ENCODE results near the gene EYA2.
"Not testable (repeated sequence)": the region's sequence is repeated elsewhere in the genome, so short reads cannot be mapped to it uniquely, and the experiment has no call there.

EYA2 gene

DNA sequence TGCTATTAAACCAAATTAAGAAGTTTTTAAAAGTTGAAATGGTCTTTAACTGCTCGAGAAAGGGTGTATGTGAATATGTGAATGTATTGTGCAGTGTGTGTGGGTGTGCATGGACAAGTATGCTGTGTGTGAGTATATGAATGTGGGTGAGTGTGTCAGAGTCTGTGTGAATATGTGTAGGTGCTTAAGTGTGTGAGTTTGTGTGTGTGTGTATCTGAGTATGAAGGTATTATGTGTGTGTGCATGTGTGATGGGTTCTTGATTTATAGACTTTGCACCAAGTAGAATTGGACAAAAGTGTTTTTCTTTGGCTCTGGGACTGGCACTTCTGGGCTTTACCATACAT, 21.6 kb downstream of the EYA2 start:
- Histone ChIP-seq H3K9me3 (ENCODE audit: low read depth, low read length) (no peaks in the 10 kb centered on the region), H3K9ac (ENCODE audit: insufficient read length) (no peak overlapping the region), H3K27ac (no peak overlapping the region), H3K36me3 (ENCODE audit: insufficient read depth, low read length) (no peaks in the 10 kb centered on the region), H3K4me3 (no peak overlapping the region)
- no peak for DNase-seq (ENCODE audit: low read depth, low spot score)
- TF ChIP-seq FOXP2 (optimal IDR thresholded peaks at IDR 0.05; ENCODE audit: control extremely low read depth, extremely low read length, insufficient read depth) (no peak), EZH2 (IDR thresholded peaks at IDR 0.05) (no peak), POLR2AphosphoS5 (IDR thresholded peaks at IDR 0.05; ENCODE audit: borderline replicate concordance, low read depth, low read length) (no peak)

DNA sequence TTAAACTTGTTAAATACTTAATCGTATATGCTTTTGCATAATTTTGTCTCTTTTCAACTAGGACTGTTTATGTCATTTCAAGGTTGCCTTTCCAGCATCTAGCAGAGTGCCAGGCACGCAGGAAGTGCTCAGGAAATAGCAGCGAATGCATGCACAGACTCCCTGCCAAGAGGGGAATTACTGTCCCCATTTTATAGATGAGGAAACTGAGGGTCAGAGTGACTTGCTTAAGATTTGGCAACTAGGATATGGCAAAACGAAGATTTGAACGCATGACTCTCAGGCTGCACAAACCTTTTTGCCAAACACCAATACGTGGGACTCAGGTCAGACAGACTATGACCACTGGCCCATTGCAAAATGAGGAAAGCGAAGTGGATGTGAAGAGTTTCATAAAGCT, 22.5 kb downstream of the EYA2 start:
- H3K36me3 ChIP-seq (ENCODE audit: insufficient read depth, low read length): no peaks in the 10 kb centered on the region
- H3K9me3 ChIP-seq (ENCODE audit: low read depth, low read length): no peaks in the 10 kb centered on the region
- no peak overlapping the region for H3K9ac ChIP-seq (ENCODE audit: insufficient read length)
- TF ChIP-seq FOXP2 (optimal IDR thresholded peaks at IDR 0.05; ENCODE audit: control extremely low read depth, extremely low read length, insufficient read depth) (no peak), POLR2AphosphoS5 (IDR thresholded peaks at IDR 0.05; ENCODE audit: borderline replicate concordance, low read depth, low read length) (no peak), EZH2 (IDR thresholded peaks at IDR 0.05) (no peak)
- H3K4me3 ChIP-seq: no peak overlapping the region
- no peak overlapping the region for H3K27ac ChIP-seq
- DNase-seq (ENCODE audit: low read depth, low spot score): no peak

DNA sequence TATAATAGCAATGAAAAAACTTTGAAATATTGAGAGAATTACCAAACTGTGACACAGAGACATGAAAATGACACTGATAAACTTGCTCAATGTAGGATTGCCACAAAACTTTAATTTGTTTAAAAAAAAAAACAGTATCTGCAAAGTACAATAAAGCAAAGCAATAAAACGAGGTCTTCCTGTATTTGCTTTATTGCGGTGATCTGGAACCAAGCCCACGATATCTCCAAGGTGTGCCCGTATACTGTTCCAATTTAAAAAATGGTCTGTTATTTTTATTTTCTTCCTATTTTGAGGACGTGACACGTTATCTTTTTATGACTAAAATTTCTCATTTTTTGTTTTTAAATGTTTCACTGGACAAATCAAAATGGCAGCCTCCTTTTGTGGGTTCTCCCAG, 25.5 kb downstream of the EYA2 start:
- no peak overlapping the region for H3K9ac ChIP-seq (ENCODE audit: insufficient read length)
- no peaks in the 10 kb centered on the region for H3K9me3 ChIP-seq (ENCODE audit: low read depth, low read length)
- TF ChIP-seq FOXP2 (optimal IDR thresholded peaks at IDR 0.05; ENCODE audit: control extremely low read depth, extremely low read length, insufficient read depth): no peak
- no peak for TF ChIP-seq EZH2 (IDR thresholded peaks at IDR 0.05)
- no peak for TF ChIP-seq POLR2AphosphoS5 (IDR thresholded peaks at IDR 0.05; ENCODE audit: borderline replicate concordance, low read depth, low read length)
- no peak overlapping the region for H3K4me3 ChIP-seq
- no peak for DNase-seq (ENCODE audit: low read depth, low spot score)
- no peaks in the 10 kb centered on the region for H3K36me3 ChIP-seq (ENCODE audit: insufficient read depth, low read length)
- H3K27ac ChIP-seq: no peak overlapping the region

DNA sequence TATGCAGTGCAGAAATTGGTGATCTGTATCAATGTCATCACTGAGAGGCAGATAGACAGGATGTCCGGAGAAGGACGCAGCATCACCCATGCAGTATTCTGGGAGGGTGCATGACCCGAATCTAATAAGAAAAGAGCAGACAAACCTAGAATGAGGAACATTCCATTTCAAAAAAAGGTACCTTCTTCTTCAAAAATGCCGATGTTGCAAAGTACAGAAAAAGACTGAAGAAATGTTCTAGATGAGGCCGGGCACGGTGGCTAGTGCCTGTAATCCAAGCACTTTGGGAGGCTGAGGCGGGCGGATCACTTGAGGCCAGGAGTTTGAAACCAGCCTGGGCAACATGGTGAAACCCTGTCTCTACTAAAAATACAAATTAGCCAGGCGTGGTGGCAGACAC, 28.2 kb downstream of the EYA2 start:
- H3K9ac ChIP-seq (ENCODE audit: insufficient read length); DNase-seq (ENCODE audit: low read depth, low spot score); H3K36me3 ChIP-seq (ENCODE audit: insufficient read depth, low read length); H3K9me3 ChIP-seq (ENCODE audit: low read depth, low read length); H3K4me3 ChIP-seq; H3K27ac ChIP-seq: not testable (repeated sequence)

DNA sequence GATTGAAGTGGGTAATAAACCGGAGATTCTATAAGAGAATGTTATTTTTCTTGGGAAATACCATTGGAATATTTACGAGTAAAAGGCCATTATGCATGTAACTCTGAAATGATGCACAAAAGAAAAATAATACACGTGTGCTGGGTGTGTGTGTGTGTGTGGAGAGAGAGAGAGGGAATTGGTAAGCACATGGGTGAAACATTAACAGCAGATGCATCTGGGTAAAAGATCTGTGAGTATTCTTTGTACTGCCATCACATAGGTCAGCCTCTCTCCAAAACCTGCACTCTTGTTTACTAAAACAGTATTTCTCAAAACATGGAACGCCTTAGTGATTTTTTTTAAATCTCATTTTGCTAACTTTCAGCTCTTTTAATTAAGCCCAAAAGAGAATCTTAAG, 28.9 kb downstream of the EYA2 start:
- DNase-seq (ENCODE audit: low read depth, low spot score): no peak

DNA sequence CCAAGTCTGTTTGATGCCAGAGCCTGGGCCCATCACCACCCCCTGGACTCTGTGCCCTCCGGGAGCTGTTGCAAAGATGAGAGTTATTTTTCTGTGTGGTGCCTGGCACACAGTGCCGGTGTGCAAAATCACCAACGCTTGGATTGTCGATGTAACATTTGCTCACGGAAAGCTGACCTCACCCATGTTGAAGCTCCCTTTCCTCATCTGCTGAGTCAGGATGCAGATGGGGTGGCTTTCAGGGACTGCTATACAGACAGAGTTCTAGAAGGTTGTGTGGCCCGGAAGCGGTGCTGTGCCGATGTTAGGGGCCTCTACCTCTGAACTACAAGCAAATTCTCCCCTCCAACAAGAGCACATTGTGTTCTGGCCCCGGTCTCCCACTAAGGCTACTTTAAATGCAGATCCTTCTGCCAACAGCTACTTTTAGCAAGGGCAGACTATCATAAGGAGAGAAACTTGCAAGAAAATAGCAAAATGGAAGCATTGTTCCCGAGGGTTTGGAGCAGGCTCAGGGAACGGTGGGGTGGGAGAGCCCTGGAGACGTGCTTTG, 34.0 kb downstream of the EYA2 start:
- Histone ChIP-seq H3K9ac (ENCODE audit: insufficient read length) (no peak overlapping the region), H3K4me3 (no peak overlapping the region), H3K9me3 (ENCODE audit: low read depth, low read length) (no peaks in the 10 kb centered on the region), H3K27ac (no peak overlapping the region), H3K36me3 (ENCODE audit: insufficient read depth, low read length) (no peaks in the 10 kb centered on the region)
- no peak for TF ChIP-seq POLR2AphosphoS5 (IDR thresholded peaks at IDR 0.05; ENCODE audit: borderline replicate concordance, low read depth, low read length)
- TF ChIP-seq EZH2 (IDR thresholded peaks at IDR 0.05): no peak
- TF ChIP-seq FOXP2 (optimal IDR thresholded peaks at IDR 0.05; ENCODE audit: control extremely low read depth, extremely low read length, insufficient read depth): no peak
- DNase-seq (ENCODE audit: low read depth, low spot score): no peak

More for the DNA sequence above, 28.9 kb downstream of the EYA2 start:
- Histone ChIP-seq H3K36me3 (ENCODE audit: insufficient read depth, low read length) (no peaks in the 10 kb centered on the region), H3K4me3 (no peak overlapping the region), H3K27ac (no peak overlapping the region), H3K9ac (ENCODE audit: insufficient read length) (no peak overlapping the region), H3K9me3 (ENCODE audit: low read depth, low read length) (no peaks in the 10 kb centered on the region)
- TF ChIP-seq EZH2 (IDR thresholded peaks at IDR 0.05) (no peak), POLR2AphosphoS5 (IDR thresholded peaks at IDR 0.05; ENCODE audit: borderline replicate concordance, low read depth, low read length) (no peak), FOXP2 (optimal IDR thresholded peaks at IDR 0.05; ENCODE audit: control extremely low read depth, extremely low read length, insufficient read depth) (no peak)

DNA sequence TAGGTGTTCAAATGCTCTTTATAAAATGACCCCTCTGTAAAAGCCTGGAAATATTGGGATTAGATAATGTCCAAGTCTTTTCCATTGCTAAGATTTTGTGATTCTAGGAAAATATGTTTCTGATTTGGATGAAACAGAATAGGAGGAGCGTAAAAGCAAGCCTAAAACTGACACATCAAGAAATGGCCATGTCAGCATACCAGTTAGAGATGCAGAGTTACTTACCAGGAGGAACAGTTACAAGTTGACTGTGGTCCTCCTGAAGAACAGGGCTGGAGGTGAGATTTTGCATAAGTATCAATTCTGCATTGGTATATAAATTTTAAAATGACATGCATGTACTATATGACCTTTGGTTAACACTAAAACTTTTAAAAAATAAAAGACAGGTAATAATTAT, 35.3 kb downstream of the EYA2 start:
- Histone ChIP-seq H3K9ac (ENCODE audit: insufficient read length) (no peak overlapping the region), H3K9me3 (ENCODE audit: low read depth, low read length) (no peaks in the 10 kb centered on the region), H3K4me3 (no peak overlapping the region), H3K27ac (no peak overlapping the region), H3K36me3 (ENCODE audit: insufficient read depth, low read length) (no peaks in the 10 kb centered on the region)
- DNase-seq (ENCODE audit: low read depth, low spot score): no peak
- TF ChIP-seq EZH2 (IDR thresholded peaks at IDR 0.05) (no peak), FOXP2 (optimal IDR thresholded peaks at IDR 0.05; ENCODE audit: control extremely low read depth, extremely low read length, insufficient read depth) (no peak), POLR2AphosphoS5 (IDR thresholded peaks at IDR 0.05; ENCODE audit: borderline replicate concordance, low read depth, low read length) (no peak)

DNA sequence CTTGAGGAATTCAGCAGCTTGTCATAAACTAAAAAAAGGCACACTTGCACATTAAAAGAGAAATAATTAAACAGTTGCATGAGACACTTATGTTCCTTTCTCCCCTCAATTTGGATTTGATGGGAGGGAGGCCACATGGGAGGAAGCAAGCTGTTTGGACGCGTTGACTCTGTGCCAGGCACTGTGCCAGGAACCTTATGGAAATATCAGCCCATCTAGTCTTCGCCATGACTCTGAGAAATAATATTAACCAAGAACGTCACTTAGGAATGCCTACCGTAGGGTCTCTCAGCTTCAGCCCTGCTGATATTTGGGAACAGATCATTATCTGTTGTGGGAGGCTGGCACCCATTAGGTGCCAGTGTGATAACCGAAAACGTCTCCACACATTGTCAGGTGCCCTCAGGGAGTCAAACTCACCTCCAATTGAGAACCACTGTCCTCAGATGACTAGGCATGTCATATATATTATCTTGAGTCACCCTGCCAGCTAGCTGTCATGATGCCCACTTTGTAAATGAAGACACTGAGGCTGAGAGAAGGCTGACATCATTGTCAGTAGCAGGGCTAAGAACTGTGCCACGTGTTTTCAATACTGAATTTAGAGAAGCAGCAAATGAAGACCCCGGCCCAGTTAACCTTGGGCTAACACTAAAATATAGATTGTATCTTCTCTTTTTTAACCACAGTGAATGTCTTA, 36.1 kb downstream of the EYA2 start:
- H3K27ac ChIP-seq: no peak overlapping the region
- DNase-seq (ENCODE audit: low read depth, low spot score): no peak
- TF ChIP-seq FOXP2 (optimal IDR thresholded peaks at IDR 0.05; ENCODE audit: control extremely low read depth, extremely low read length, insufficient read depth) (no peak), EZH2 (IDR thresholded peaks at IDR 0.05) (no peak)

DNA sequence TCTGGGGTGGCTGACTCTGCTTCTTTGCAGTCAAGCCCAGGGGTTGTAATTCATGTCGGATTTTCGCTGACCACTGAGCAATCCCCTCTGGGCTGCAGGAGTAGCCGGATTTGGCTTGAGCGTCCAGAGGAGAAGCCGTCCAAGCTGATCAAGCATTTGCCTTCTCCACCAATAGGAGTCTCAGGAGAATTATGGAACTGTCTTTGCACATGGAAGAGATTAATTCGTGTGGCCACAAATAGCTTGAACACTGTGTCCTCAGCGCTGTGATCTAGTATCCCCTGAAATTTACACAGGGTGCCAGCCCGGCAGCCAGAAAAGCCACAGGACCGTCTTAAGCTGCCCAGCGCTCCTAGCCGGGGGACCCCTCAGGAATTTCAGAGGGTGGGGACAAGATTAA, 37.1 kb downstream of the EYA2 start:
- no peaks in the 10 kb centered on the region for H3K9me3 ChIP-seq (ENCODE audit: low read depth, low read length)
- no peak overlapping the region for H3K9ac ChIP-seq (ENCODE audit: insufficient read length)
- no peak overlapping the region for H3K4me3 ChIP-seq
- TF ChIP-seq EZH2 (IDR thresholded peaks at IDR 0.05) (no peak), POLR2AphosphoS5 (IDR thresholded peaks at IDR 0.05; ENCODE audit: borderline replicate concordance, low read depth, low read length) (no peak), FOXP2 (optimal IDR thresholded peaks at IDR 0.05; ENCODE audit: control extremely low read depth, extremely low read length, insufficient read depth) (no peak)
- no peak for DNase-seq (ENCODE audit: low read depth, low spot score)
- no peaks in the 10 kb centered on the region for H3K36me3 ChIP-seq (ENCODE audit: insufficient read depth, low read length)
- H3K27ac ChIP-seq: no peak overlapping the region

More for the DNA sequence above, 36.1 kb downstream of the EYA2 start:
- no peaks in the 10 kb centered on the region for H3K36me3 ChIP-seq (ENCODE audit: insufficient read depth, low read length)
- no peak overlapping the region for H3K9ac ChIP-seq (ENCODE audit: insufficient read length)
- H3K4me3 ChIP-seq: no peak overlapping the region
- H3K9me3 ChIP-seq (ENCODE audit: low read depth, low read length): no peaks in the 10 kb centered on the region

DNA sequence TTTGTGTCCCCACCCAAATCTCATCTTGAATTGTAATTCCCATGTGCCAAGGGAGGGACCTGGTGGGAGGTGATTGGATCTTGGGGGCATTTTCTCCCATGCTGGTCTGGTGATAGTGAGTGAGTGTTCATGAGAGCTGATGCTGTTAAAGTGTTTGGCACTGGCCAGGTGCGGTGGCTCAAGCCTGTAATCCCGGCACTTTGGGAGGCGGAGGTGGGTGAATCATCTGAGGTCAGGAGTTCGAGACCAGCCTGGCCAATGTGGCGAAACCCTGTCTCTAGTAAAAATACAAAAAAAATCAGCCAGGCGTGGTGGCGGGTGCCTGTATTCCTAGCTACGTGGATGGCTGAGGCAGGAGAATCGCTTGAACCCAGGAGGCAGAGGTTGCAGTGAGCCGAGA, 37.8 kb downstream of the EYA2 start:
- H3K9me3 ChIP-seq (ENCODE audit: low read depth, low read length); H3K36me3 ChIP-seq (ENCODE audit: insufficient read depth, low read length); H3K27ac ChIP-seq; DNase-seq (ENCODE audit: low read depth, low spot score); H3K4me3 ChIP-seq; H3K9ac ChIP-seq (ENCODE audit: insufficient read length): not testable (repeated sequence)

Measured in SK-N-MC (cell line).